SU-DHL-6 (cell line): ENCODE measurements around the gene CH25H.

Experiments
- H2AFZ ChIP-seq: fragments of 200-600 bp; sonication (generic); 2 replicates; pipeline ENCODE4 v1.6.1; 2014; ENCODE audit warnings: low read depth, mild to moderate bottlenecking, moderate library complexity, mixed read lengths, antibody characterized with exemption, low read length; ENCODE audit not compliant: severe bottlenecking
- H3F3A ChIP-seq: fragments of 200-600 bp; shearing (Covaris generic); 2 replicates; pipeline ENCODE4 v1.6.0; 2016; ENCODE audit warnings: antibody characterized with exemption, mild to moderate bottlenecking; ENCODE audit not compliant: insufficient read depth
- H3K27ac ChIP-seq: fragments of 200-600 bp; sonication (generic); 2 replicates; pipeline ENCODE4 v1.5.1; 2016; ENCODE audit warnings: low read depth, mild to moderate bottlenecking, low read length, moderate library complexity, mixed read lengths
- H3K27me3 ChIP-seq: fragments of 200-600 bp; sonication (generic), shearing (Covaris generic); 2 replicates; pipeline ENCODE4 v1.6.0; 2014; ENCODE audit warnings: mild to moderate bottlenecking, low read length
- H3K36me3 ChIP-seq: fragments of 200-600 bp; sonication (generic); 2 replicates; pipeline ENCODE4 v1.6.1; 2014; ENCODE audit warnings: mild to moderate bottlenecking, low read length, mixed read lengths
- H3K4me2 ChIP-seq: fragments of 300-600, 200-600 bp; shearing (Covaris generic), sonication (generic); 2 replicates; pipeline ENCODE4 v1.6.0; 2014; ENCODE audit warnings: low read length, low read depth, mild to moderate bottlenecking; ENCODE audit not compliant: poor library complexity, severe bottlenecking
- H3K4me3 ChIP-seq: fragments of 200-600 bp; sonication (generic); 2 replicates; pipeline ENCODE4 v1.5.1; 2014; ENCODE audit warnings: antibody characterized with exemption, low read length, mild to moderate bottlenecking, mixed read lengths; ENCODE audit not compliant: insufficient read depth, poor library complexity, severe bottlenecking
- H3K79me2 ChIP-seq: fragments of 200-600 bp; sonication (generic); 2 replicates; pipeline ENCODE4 v1.6.1; 2014; ENCODE audit warnings: mild to moderate bottlenecking, low read length, moderate library complexity; ENCODE audit not compliant: insufficient read depth
- H3K9ac ChIP-seq: fragments of 200-600 bp; sonication (generic); 2 replicates; pipeline ENCODE4 v1.7.0; 2014; ENCODE audit warnings: mild to moderate bottlenecking, low read length
- H3K9me2 ChIP-seq: fragments of 200-600 bp; sonication (generic); replicated peaks from 2 replicates; pipeline ENCODE4 v1.6.1; 2014; ENCODE audit warnings: low read length; ENCODE audit not compliant: insufficient read depth
- H3K9me3 ChIP-seq: fragments of 200-600 bp; sonication (generic); 2 replicates; pipeline ENCODE4 v1.6.1; 2014; ENCODE audit warnings: low read length, mixed read lengths; ENCODE audit not compliant: insufficient read depth
- H4K20me1 ChIP-seq: fragments of 200-600 bp; sonication (generic); 2 replicates; pipeline ENCODE4 v1.6.1; 2014; ENCODE audit warnings: low read depth, mild to moderate bottlenecking, antibody characterized with exemption, low read length, moderate library complexity, mixed read lengths
- CTCF ChIP-seq: fragments of 200-600 bp; sonication (generic); IDR thresholded peaks from one replicate; pipeline ENCODE4 v1.5.1; 2017; ENCODE audit warnings: antibody characterized with exemption, mild to moderate bottlenecking, low read length, moderate library complexity; ENCODE audit not compliant: insufficient read depth, poor library complexity, severe bottlenecking
- EZH2phosphoT487 ChIP-seq: fragments of 200-600 bp; sonication (generic), shearing (Covaris generic); conservative IDR thresholded peaks from 2 replicates; pipeline ENCODE4 v1.6.1; 2018; ENCODE audit warnings: mild to moderate bottlenecking, antibody characterized with exemption, low read length, moderate library complexity, mixed read lengths

CH25H gene

DNA sequence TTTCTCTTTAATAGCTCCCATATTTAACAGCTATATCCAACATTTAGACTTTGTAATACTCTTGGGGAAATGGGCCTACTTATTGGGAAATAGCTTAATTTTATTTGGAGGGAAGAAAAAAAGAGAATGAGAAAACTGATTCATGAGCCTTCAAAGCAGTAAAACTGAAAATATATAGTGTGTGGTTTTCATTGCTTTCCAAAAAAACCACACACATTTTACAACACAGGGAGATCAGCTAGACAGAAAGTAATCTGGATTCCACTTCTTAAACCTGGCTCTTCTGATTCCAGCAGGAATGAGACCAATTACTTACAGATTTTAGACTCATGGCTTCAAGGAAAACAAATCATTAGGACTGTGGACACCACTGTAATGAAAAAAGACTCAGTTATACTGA, 48.7 kb downstream of the CH25H start:
- Histone ChIP-seq H4K20me1 (no peaks in the 10 kb centered on the region), H3K4me3 (no peak overlapping the region), H3K79me2 (no peaks in the 10 kb centered on the region), H3K9ac (no peak overlapping the region), H3K36me3 (no peaks in the 10 kb centered on the region), H3K27ac (no peak overlapping the region), H3K4me2 (no peak overlapping the region), H3K27me3 (no peaks in the 10 kb centered on the region), H2AFZ (no peak overlapping the region), H3K9me2 (no peaks in the 10 kb centered on the region), H3K9me3 (no peaks in the 10 kb centered on the region), H3F3A (no peaks in the 10 kb centered on the region)
- TF ChIP-seq CTCF = no peak
- no peak for TF ChIP-seq EZH2phosphoT487

DNA sequence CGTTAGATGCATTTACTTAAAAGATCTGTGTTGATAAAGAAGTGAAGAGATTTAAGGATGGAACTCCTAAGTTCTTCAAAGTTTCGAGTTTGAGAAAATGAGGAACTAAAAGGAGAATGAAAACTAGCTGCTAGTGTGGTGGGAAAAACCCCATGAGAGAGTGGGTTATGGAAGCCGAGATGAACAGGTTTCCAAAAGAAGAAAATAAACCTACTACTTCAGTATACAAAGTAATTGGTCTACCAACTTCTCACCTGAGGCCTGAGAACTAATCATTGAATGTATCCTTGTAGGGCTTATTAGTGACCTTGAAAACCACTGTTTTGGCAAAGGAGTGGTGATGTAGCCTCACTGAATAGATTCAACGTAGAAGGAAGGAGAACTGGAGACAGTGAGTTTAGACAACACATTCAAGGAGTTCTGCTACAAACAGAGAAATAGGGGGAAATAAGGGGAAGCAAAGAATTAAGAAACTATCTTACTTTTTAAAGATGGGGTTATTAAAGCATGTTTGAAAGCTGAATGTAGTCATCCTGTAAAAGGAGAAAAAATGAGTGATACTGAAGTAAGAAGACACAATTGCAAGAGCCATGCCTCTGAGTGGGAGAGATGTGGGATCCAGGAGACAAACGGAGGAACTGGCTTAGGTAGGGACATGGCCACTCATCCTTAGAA, 50.8 kb downstream of the CH25H start:
- no peaks in the 10 kb centered on the region for H3K27me3 ChIP-seq
- H3K4me3 ChIP-seq = no peak overlapping the region
- TF ChIP-seq CTCF (no peak), EZH2phosphoT487 (no peak)

More for the DNA sequence above, 50.8 kb downstream of the CH25H start:
- no peaks in the 10 kb centered on the region for H3F3A ChIP-seq
- no peaks in the 10 kb centered on the region for H4K20me1 ChIP-seq
- H3K9ac ChIP-seq = no peak overlapping the region
- no peaks in the 10 kb centered on the region for H3K36me3 ChIP-seq
- H2AFZ ChIP-seq = no peak overlapping the region
- no peak overlapping the region for H3K4me2 ChIP-seq
- H3K9me2 ChIP-seq = no peaks in the 10 kb centered on the region
- no peaks in the 10 kb centered on the region for H3K79me2 ChIP-seq
- H3K9me3 ChIP-seq = no peaks in the 10 kb centered on the region
- no peak overlapping the region for H3K27ac ChIP-seq
